ENCODE results near the gene PDE4B. TPM values are rescaled to one million over a fixed set of nuclear protein-coding genes. Genes with fewer than 3 reads are reported as not detected.

PDE4B gene
- total and polyA plus RNA-seq, 9 donors, result 1.7 to 8.2 (median 5.1) TPM

GRCh38 chr1:65793359-65793732 lies 651 bp downstream of the PDE4B start:
- no peaks in the 10 kb centered on the region for H3K27me3 ChIP-seq

GRCh38 chr1:65795311-65795710 lies 2.6 kb downstream of the PDE4B start:
- Histone ChIP-seq H3K27me3 (no peaks in the 10 kb centered on the region), H3K4me1 (ENCODE audit: insufficient read depth) (no peaks in the 10 kb centered on the region), H3K4me3 (no peak overlapping the region), H3K36me3 (no peaks in the 10 kb centered on the region), H3K9me3 (no peaks in the 10 kb centered on the region), H3K27ac (no peak overlapping the region)
- TF ChIP-seq EP300 (IDR thresholded peaks at IDR 0.05) (no peak), CTCF (IDR thresholded peaks at IDR 0.05) (no peak), POLR2A (IDR thresholded peaks at IDR 0.05) (no peak)
- WGBS, 3 donors, result 65 to 80% (median 66%) methylated on average over 2 of the region's 2 CpGs
- intact Hi-C loops (cut with DNase I), result no loop called here
- no peak for DNase-seq

More at GRCh38 chr1:65793359-65793732, 651 bp downstream of the PDE4B start:
- 3 to 4% (median 4%) methylated on average over 20 of the region's 20 CpGs for WGBS, 3 donors
- Histone ChIP-seq H3K9me3 (no peaks in the 10 kb centered on the region), H3K36me3 (no peaks in the 10 kb centered on the region), H3K4me3 (no peak overlapping the region), H3K27ac (no peak overlapping the region), H3K4me1 (ENCODE audit: insufficient read depth) (no peaks in the 10 kb centered on the region)
- TF ChIP-seq POLR2A (IDR thresholded peaks at IDR 0.05) (no peak), EP300 (IDR thresholded peaks at IDR 0.05) (no peak), CTCF (IDR thresholded peaks at IDR 0.05) (no peak)
- no peak for DNase-seq
- intact Hi-C loops (cut with DNase I), result no loop called here

- intact Hi-C loops (cut with DNase I), result no loop called here
- WGBS, 3 donors, result 82 to 92% (median 86%) methylated on average over 1 of the region's 1 CpG
These were observed 6.9 kb downstream of the PDE4B start for GRCh38 chr1:65799601-65800000.

GRCh38 chr1:65804584-65804983 lies 11.9 kb downstream of the PDE4B start:
- no peak overlapping the region for H3K4me3 ChIP-seq
- H3K27ac ChIP-seq, result no peak overlapping the region
- no peak for DNase-seq
- WGBS, 3 donors, result 41 to 50% (median 48%) methylated on average over 1 of the region's 1 CpG
- no peaks in the 10 kb centered on the region for H3K27me3 ChIP-seq
- H3K36me3 ChIP-seq, result no peaks in the 10 kb centered on the region
- no peaks in the 10 kb centered on the region for H3K4me1 ChIP-seq (ENCODE audit: insufficient read depth)
- intact Hi-C loops (cut with DNase I), result no loop called here
- H3K9me3 ChIP-seq, result no peaks in the 10 kb centered on the region
- TF ChIP-seq POLR2A (IDR thresholded peaks at IDR 0.05) (no peak), EP300 (IDR thresholded peaks at IDR 0.05) (no peak), CTCF (IDR thresholded peaks at IDR 0.05) (no peak)

More at GRCh38 chr1:65799601-65800000, 6.9 kb downstream of the PDE4B start:
- H3K4me3 ChIP-seq, result no peak overlapping the region
- no peaks in the 10 kb centered on the region for H3K27me3 ChIP-seq
- H3K27ac ChIP-seq, result no peak overlapping the region
- TF ChIP-seq EP300 (IDR thresholded peaks at IDR 0.05), result no peak
- TF ChIP-seq CTCF (IDR thresholded peaks at IDR 0.05), result no peak
- no peak for TF ChIP-seq POLR2A (IDR thresholded peaks at IDR 0.05)
- no peak for DNase-seq
- no peaks in the 10 kb centered on the region for H3K4me1 ChIP-seq (ENCODE audit: insufficient read depth)
- no peaks in the 10 kb centered on the region for H3K9me3 ChIP-seq
- H3K36me3 ChIP-seq, result no peaks in the 10 kb centered on the region
